ENCODE results near the gene ELL2. TPM values are rescaled to one million over a fixed set of nuclear protein-coding genes. Genes with fewer than 3 reads are reported as not detected.

ELL2 gene
- total RNA-seq, 4 donors from 2014 or later: 58.2 to 128 (median 95.0) TPM

DNA sequence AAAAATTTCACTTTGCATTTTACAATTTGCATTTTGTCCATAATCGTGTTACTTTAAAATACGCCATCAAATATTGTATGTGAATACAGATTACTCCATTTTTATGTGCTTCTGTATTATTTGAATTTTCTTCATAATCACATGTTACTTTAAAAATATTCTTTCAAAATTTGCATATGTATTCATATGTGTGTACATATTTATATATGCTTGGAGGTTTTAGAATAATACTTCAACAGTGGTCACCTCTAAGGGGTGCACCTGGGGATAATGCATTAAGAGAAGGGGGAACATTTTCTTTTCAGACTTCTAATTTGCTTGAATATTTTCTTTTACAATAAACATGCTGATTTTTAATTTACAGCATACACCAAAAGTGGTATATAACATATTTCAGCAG lies 21.9 kb upstream of the ELL2 start:
- H3K36me3 ChIP-seq: no peaks in the 10 kb centered on the region
- no peak for DNase-seq (ENCODE audit: low spot score in 2 of 2)
- TF ChIP-seq POLR2AphosphoS5 (IDR thresholded peaks at IDR 0.05) (no peak), EP300 (IDR thresholded peaks at IDR 0.05) (no peak), POLR2A (IDR thresholded peaks at IDR 0.05) (no peak)
- TF ChIP-seq, protein P1, sequence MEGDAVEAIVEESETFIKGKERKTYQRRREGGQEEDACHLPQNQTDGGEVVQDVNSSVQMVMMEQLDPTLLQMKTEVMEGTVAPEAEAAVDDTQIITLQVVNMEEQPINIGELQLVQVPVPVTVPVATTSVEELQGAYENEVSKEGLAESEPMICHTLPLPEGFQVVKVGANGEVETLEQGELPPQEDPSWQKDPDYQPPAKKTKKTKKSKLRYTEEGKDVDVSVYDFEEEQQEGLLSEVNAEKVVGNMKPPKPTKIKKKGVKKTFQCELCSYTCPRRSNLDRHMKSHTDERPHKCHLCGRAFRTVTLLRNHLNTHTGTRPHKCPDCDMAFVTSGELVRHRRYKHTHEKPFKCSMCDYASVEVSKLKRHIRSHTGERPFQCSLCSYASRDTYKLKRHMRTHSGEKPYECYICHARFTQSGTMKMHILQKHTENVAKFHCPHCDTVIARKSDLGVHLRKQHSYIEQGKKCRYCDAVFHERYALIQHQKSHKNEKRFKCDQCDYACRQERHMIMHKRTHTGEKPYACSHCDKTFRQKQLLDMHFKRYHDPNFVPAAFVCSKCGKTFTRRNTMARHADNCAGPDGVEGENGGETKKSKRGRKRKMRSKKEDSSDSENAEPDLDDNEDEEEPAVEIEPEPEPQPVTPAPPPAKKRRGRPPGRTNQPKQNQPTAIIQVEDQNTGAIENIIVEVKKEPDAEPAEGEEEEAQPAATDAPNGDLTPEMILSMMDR (IDR thresholded peaks at IDR 0.05): no peak
- H3K27ac ChIP-seq: no peak overlapping the region
- no peaks in the 10 kb centered on the region for H3K4me1 ChIP-seq
- WGBS: 96% methylated on average over 2 of the region's 2 CpGs
- H3K9me3 ChIP-seq: no peaks in the 10 kb centered on the region
- H3K4me3 ChIP-seq: no peak overlapping the region
- H3K27me3 ChIP-seq: no peaks in the 10 kb centered on the region

DNA sequence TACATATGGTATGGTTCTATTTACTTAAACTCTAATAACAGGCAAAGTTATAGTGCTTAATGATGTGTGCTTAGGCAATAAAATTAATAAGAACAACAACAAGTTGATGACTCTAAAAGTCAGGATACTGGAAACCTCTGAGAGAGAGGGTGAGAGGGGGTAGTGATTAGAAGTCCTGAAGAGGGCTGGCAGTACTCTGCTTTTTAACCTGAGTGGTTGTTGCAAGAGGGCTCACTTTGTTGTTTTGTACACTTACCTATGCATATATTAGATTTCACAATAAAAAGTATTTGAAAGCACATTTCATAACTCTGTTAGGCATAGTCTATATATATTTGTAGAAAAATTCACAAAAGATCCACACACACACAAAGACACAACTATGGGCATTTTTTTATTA lies 21.4 kb upstream of the ELL2 start:
- TF ChIP-seq EP300 (IDR thresholded peaks at IDR 0.05): no peak
- TF ChIP-seq, protein P1 (IDR thresholded peaks at IDR 0.05): no peak
- TF ChIP-seq POLR2AphosphoS5 (IDR thresholded peaks at IDR 0.05): no peak
- no peak for TF ChIP-seq POLR2A (IDR thresholded peaks at IDR 0.05)
- no peak overlapping the region for H3K27ac ChIP-seq
- no peaks in the 10 kb centered on the region for H3K36me3 ChIP-seq
- no peaks in the 10 kb centered on the region for H3K4me1 ChIP-seq
- no peak overlapping the region for H3K4me3 ChIP-seq
- no peaks in the 10 kb centered on the region for H3K9me3 ChIP-seq
- no peak for DNase-seq (ENCODE audit: low spot score in 2 of 2)
- no peaks in the 10 kb centered on the region for H3K27me3 ChIP-seq

DNA sequence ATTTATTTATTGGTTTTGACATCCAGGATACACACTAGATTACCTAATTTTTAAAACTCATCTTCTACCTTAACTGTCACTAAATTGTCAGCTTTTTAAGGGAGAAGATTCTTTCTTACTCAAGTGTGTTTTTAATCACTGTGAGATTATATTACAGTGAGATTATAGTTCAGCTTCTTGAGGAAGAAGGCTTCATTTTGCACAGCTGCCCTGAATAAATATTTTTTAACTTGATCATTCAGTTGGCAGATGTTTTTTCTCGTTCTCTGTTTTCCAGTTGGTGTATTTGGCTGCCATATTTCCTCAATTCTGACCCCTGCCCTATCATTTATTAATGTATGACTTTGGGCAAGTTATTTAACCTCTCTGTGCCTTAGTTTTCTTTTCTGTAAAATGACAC lies 15.0 kb upstream of the ELL2 start:
- H3K27ac ChIP-seq: no peak overlapping the region
- H3K36me3 ChIP-seq: no peaks in the 10 kb centered on the region
- no peak for TF ChIP-seq POLR2AphosphoS5 (IDR thresholded peaks at IDR 0.05)
- no peak for TF ChIP-seq POLR2A (IDR thresholded peaks at IDR 0.05)
- no peak for TF ChIP-seq EP300 (IDR thresholded peaks at IDR 0.05)
- TF ChIP-seq, protein P1 (IDR thresholded peaks at IDR 0.05): no peak
- H3K9me3 ChIP-seq: no peaks in the 10 kb centered on the region
- no peak overlapping the region for H3K4me3 ChIP-seq
- H3K27me3 ChIP-seq: no peaks in the 10 kb centered on the region
- H3K4me1 ChIP-seq: no peaks in the 10 kb centered on the region
- WGBS: 58% methylated on average over 1 of the region's 1 CpG
- no peak for DNase-seq (ENCODE audit: low spot score in 2 of 2)

DNA sequence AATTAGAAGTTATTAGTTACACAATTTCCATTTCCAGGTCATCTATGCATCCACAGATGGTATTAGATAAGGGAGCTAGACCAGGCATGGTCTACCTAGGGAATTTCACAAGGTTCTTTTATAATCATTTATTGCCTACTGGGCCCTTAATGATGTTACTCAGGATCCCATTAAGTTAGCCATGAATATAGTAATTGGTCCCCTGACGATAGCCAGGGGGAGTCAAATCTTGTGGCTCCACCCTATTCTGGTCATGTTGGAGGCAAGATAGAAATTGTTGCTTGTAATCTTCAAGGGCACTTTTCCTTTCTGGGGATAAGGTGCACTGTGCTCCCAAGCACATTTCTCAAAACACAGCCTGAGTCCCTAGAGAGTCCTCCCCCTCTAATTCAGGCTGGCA lies 14.1 kb upstream of the ELL2 start:
- Histone ChIP-seq H3K36me3 (no peaks in the 10 kb centered on the region), H3K27me3 (no peaks in the 10 kb centered on the region), H3K4me3 (no peak overlapping the region), H3K27ac (no peak overlapping the region), H3K4me1 (no peaks in the 10 kb centered on the region), H3K9me3 (no peaks in the 10 kb centered on the region)
- TF ChIP-seq POLR2AphosphoS5 (IDR thresholded peaks at IDR 0.05) (no peak), POLR2A (IDR thresholded peaks at IDR 0.05) (no peak), EP300 (IDR thresholded peaks at IDR 0.05) (no peak)
- TF ChIP-seq, protein P1 (IDR thresholded peaks at IDR 0.05): no peak
- DNase-seq (ENCODE audit: low spot score in 2 of 2): no peak
- whole genome bisulfite sequencing: 79% methylated on average over 1 of the region's 1 CpG

DNA sequence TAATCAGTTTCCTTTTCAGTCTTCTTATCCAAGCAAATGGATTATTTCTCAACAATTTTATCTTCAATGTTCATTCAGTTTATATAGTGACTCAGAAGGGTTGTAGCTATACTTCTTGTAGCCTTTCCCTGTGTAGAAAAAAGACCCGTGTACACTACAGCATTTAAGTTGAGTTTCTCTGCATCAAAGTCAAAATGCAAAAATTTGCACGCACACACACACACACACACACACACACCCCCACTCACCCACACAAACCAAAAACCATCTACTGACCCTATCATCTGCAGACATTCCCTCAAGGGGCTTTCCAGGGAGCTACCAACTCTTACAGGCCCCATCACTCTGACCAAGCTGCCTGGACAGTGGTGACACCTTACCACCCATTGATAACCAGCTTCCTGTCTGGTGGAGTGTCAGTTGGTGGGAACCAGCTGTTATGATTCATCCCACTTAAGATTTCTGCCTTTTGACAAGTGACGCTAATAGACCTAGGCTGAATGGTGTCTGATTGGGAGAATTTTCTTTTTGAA lies 12.2 kb upstream of the ELL2 start:
- H3K36me3 ChIP-seq: no peaks in the 10 kb centered on the region
- no peak overlapping the region for H3K27ac ChIP-seq

More for the DNA sequence above, 12.2 kb upstream of the ELL2 start:
- Histone ChIP-seq H3K9me3 (no peaks in the 10 kb centered on the region), H3K4me1 (no peaks in the 10 kb centered on the region), H3K4me3 (no peak overlapping the region), H3K27me3 (no peaks in the 10 kb centered on the region)
- TF ChIP-seq, protein P1 (IDR thresholded peaks at IDR 0.05): no peak
- TF ChIP-seq POLR2A (IDR thresholded peaks at IDR 0.05) (no peak), EP300 (IDR thresholded peaks at IDR 0.05) (no peak), POLR2AphosphoS5 (IDR thresholded peaks at IDR 0.05) (no peak)
- 83% methylated on average over 3 of the region's 3 CpGs for WGBS
- DNase-seq (ENCODE audit: low spot score in 2 of 2): no peak

Data from suprapubic skin (tissue), 4 donors.